ENCODE data around the gene HERC5.

- TF ChIP-seq CTCF (IDR thresholded peaks at IDR 0.05) (no peak), POLR2AphosphoS5 (IDR thresholded peaks at IDR 0.05) (no peak), POLR2A (IDR thresholded peaks at IDR 0.05) (no peak)
Observed at GRCh38 chr4:88451205-88451604, 5.7 kb upstream of the HERC5 start.

Measured in upper lobe of left lung (tissue), 4 donors.